Measurements from ENCODE around the gene CFAP300.
A peak's percentile ranks its signal among the peaks of the same experiment; 100 is the strongest.

The CFAP300 gene

GRCh38 chr11:102111787-102112508 lies 64.7 kb downstream of the CFAP300 start:
- peak overlapping the region; percentile 91 for H3K4me3 ChIP-seq (ENCODE audit: low read length)
- DNase-seq (ENCODE audit: low read depth) = peak; percentile 83
- no peak for TF ChIP-seq CTCF (conservative IDR thresholded peaks at IDR 0.05; ENCODE audit: low read length)

DNA sequence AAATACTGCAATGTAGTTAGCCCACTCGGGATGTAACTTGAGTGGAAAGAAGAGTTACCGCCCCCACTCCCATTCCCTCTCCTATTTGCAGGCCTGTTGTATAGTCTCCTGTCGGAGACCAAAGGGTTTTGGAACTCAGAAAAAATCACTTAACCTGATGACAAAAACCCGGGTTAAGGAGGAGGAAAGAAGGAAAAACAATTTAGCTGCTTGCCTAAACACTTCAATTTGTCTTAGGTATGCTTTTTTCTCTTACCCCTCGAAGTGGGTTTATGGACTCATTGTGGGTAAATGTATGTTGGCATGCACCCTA lies 65.2 kb downstream of the CFAP300 start:
- H3K4me3 ChIP-seq (ENCODE audit: low read length) = peak overlapping the region; percentile 91
- TF ChIP-seq CTCF (conservative IDR thresholded peaks at IDR 0.05; ENCODE audit: low read length) = no peak
- peak; percentile 28 for DNase-seq (ENCODE audit: low read depth)

DNA sequence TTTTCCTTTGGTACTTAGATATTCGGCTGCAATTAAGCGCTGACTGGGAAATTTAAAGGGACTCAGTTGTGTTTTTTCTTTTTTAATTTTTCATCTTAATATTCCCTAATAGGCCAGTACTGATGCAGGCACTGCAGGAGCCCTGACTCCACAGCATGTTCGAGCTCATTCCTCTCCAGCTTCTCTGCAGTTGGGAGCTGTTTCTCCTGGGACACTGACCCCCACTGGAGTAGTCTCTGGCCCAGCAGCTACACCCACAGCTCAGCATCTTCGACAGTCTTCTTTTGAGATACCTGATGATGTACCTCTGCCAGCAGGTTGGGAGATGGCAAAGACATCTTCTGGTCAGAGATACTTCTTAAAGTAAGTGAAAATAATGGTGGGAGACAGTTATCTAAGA lies 66.8 kb downstream of the CFAP300 start:
- no peak for DNase-seq (ENCODE audit: low read depth)
- TF ChIP-seq CTCF (conservative IDR thresholded peaks at IDR 0.05; ENCODE audit: low read length) = no peak
- H3K4me3 ChIP-seq (ENCODE audit: low read length) = peak overlapping the region; percentile 23

DNA sequence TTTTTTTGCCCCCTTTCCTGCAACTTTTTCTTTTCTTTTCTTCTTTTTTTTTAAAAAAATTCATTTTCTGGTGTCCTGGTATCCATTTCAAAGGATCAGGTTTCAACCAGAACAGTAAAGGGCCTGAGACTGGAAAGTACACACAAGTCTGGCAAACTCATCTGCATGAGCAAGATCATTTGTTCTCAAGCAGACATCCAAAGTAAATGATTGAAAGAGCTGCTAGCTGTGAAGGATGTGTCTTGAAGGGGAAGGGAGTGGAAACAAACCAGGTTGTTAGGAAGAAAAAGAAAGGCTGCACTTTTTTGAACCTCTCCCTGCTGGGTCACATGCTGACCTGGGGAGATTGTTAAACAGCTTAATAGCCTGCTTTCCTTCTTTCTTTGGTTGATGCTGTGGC lies 68.3 kb downstream of the CFAP300 start:
- DNase-seq (ENCODE audit: low read depth) = peak; percentile 34
- H3K4me3 ChIP-seq (ENCODE audit: low read length) = no peak overlapping the region
- TF ChIP-seq CTCF (conservative IDR thresholded peaks at IDR 0.05; ENCODE audit: low read length) = no peak

GRCh38 chr11:102116453-102117205 lies 69.4 kb downstream of the CFAP300 start:
- no peak for DNase-seq (ENCODE audit: low read depth)
- H3K4me3 ChIP-seq (ENCODE audit: low read length) = no peak overlapping the region
- TF ChIP-seq CTCF (conservative IDR thresholded peaks at IDR 0.05; ENCODE audit: low read length) = no peak

DNA sequence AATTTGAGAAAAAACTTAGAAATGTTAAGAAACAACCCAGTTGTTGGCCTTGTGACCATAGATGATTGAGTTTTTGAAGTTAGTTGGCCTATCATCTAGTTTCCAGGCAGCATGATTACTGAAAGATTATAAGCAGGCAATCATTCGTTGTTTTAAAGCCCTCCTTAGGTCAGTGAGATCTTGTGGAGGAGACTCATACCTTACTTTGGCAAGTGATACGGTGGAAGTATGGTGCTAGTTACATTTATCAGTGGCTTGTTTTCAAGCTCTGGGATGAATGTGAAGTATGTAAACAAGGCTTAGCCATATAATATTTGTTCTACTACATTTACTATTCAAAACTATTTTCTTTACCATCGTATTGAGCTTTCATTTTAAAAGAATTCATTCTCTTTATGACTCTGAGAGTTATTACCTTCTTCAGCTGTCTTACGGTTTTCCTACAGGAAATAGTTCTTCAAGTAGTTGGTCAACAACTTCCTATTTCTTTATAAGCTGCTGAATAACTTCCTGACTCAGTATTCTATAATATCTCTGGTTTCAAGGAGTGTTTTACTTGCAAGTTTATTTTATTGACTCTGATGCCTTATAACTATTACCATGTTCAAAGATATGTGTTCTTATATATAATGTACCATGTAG lies 70.4 kb downstream of the CFAP300 start:
- no peak for TF ChIP-seq CTCF (conservative IDR thresholded peaks at IDR 0.05; ENCODE audit: low read length)
- H3K4me3 ChIP-seq (ENCODE audit: low read length) = no peak overlapping the region
- peak; percentile 48 for DNase-seq (ENCODE audit: low read depth)

Measured in AG10803 (cell line).